GM12872 (cell line): Measurements from ENCODE around the gene PRKCH.

Experiments used
- TF ChIP-seq, protein P1 (sequence below): IDR thresholded peaks from 3 replicates; pipeline ENCODE4 v1.5.1; 2011; ENCODE audit warnings: low read depth, mild to moderate bottlenecking, low read length, moderate library complexity; ENCODE audit not compliant: insufficient read depth

Gene PRKCH

DNA sequence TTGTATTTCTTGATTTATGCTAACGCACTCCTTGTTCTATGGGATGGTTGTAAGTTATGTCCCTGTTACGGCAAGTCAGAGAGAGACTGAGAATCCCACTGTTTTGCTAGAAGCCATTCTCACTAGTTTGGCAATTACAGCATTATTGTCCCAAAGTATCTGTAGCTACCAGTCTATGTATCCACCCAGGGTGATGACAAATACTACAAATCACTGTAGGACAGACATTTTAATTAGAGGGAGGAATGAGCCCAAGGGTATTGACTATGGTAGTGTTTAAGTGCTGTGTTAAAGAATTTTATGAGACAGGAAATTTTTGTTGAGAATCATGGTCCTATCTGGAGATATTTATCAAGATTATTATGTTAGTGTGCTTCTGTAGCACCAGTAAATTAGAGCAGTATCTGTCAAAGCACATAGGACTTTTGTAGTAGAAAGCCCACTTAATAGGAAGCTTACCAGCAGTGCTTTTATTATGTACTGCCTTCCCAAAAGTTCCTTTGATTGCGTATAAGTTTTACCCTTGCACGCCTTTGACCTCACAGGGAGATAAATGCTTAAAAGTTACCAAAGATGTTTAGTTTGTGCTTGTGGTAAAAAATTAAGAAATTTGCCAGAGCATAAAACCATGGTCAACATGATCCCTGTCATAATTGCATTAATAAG lies 10.7 kb downstream of the PRKCH start:
- TF ChIP-seq, protein P1, sequence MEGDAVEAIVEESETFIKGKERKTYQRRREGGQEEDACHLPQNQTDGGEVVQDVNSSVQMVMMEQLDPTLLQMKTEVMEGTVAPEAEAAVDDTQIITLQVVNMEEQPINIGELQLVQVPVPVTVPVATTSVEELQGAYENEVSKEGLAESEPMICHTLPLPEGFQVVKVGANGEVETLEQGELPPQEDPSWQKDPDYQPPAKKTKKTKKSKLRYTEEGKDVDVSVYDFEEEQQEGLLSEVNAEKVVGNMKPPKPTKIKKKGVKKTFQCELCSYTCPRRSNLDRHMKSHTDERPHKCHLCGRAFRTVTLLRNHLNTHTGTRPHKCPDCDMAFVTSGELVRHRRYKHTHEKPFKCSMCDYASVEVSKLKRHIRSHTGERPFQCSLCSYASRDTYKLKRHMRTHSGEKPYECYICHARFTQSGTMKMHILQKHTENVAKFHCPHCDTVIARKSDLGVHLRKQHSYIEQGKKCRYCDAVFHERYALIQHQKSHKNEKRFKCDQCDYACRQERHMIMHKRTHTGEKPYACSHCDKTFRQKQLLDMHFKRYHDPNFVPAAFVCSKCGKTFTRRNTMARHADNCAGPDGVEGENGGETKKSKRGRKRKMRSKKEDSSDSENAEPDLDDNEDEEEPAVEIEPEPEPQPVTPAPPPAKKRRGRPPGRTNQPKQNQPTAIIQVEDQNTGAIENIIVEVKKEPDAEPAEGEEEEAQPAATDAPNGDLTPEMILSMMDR: no peak

DNA sequence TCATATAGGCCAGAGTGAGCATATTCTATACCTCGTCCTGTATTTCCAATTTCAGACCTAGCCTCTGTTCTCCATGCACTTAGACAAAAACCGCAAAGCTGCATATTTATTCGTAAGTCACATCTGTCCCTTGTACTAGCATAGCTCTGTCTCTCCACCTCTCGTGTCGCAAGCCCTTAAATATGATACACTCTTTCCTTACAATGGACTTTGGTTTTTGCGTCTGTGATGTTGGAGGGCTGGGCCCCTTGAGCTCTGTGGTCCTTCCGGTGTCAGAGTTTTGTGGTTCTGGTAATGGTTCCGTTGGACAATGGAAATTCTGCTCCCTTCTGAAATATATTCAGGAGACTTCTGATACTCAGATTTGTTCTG lies 11.3 kb downstream of the PRKCH start:
- TF ChIP-seq, protein P1: no peak

DNA sequence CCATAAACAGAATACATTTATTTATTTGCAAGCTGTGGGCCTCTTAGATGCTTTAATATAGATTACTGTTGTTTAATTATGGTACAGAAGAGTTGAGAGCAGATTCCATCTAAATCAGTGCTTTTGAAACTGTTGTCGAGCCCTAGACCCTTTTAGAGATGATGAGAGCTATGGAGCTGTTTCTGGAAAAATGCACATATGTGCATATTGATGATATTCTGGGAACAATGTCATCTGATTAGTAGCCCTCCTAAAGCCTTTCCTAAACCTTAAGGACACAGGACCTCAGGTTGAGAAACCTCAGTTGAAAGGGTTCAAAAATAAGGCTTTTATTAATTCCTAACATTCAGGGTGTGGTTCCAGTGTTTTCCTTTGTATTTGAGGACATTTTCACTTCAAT lies 11.7 kb downstream of the PRKCH start:
- TF ChIP-seq, protein P1: no peak

DNA sequence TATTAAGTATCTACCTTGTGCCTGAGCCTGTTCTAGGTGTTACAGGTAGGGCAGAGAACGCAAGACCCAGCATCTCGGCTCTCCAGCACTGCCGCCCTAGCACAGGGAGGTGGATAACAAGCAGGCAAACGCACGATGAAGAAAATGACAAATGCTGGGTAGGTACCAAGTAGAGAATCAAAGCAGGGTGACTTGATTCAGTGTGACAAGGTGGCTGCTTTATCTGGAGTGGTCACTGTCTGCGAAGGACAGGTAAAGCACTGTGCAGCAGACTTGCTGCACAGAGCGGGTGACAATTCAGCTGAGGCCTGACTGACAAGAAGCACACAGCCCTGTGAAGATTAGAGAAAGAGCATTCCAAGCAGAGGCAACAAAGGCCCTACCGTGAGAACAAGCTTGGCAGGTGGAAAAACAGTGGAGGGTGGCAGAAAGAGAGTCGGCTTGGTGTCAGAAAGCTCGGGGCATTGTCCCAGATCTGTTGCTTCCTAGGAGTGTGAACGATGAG lies 12.9 kb downstream of the PRKCH start:
- TF ChIP-seq, protein P1: no peak

DNA sequence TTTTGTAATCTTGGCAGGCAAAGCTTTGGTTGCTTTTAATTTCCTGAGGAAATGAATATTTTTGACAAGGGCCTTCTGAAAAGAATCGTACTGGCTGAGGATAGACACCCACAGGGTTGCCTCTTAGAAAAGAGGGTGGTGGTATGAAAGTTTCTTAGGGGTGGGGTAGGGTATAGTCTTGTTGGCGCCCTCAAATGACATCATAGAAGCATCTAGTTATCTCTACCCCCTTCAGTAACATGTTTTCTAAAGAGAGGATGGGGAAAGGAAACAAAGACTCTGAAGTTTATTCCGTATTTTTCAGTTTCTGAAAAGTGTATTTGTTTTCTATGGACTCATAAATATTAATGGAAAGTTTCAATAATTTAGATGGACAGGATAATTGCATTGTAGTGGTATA lies 13.7 kb downstream of the PRKCH start:
- TF ChIP-seq, protein P1: no peak

DNA sequence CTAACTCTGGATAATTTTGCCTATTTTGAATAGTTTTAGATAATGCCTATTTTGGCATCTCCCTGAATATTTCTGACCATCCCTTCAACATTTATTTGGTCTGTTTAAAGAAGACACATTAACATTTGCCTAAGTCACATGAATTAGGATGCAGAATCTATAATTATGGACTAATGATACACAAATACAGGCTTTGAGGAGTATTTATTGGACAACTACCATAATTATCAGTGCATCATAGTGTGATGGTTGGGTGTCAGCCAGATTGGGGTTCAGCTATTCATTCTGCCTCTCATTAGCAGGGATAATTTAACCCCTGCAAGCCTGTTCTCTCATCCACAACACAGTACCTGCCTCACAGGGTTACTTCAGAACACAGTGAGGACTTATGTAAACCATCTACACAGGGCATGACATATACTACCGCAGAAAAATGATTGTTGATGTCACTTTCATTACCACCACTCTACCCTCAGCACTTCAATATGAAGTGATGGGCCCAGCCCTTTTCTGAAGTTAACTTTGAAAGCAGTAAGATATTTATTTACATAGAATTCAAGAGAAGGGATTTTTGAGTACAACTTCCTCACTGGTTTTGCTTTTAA lies 14.4 kb downstream of the PRKCH start:
- TF ChIP-seq, protein P1: no peak

DNA sequence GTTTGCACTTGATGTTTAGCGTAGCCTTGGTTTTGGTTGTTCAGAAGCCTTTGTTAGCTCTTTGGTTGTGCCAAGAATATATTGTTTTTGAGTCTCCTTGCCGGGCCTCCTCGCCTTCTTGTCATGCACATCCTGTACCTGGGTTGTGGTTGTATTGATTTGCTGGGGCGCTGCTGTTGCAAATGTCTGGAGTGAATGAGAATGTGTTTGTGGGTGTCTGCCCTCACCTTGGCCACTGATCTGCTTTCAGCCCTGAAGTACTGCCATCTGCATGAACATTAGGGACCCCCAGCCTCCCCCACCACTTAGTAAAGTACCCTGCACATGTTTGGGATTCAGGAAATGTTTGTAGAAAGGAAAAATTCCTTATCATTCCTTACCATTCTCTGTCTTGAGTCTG lies 16.5 kb downstream of the PRKCH start:
- TF ChIP-seq, protein P1: no peak
